ENCODE measurements around the gene ABCB4.

DNA sequence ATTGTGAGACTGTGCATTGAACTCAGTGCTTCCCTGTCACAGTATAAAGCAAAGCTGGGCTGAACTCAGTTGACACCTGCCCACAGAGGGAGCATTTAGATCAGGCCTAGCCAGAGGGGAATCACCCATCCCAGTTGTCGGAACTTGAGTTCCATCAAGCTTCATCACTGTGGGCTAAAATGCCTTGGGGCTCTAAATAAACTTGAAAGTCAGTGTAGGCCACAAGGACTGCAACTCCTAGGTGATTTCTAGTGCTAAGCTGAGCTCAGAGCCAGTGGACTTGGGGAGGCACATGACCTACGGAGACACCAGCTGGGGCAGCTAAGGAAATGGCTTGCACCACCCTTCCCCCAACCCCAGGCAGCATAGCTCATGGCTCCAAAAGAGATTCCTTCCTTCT, 7.7 kb upstream of the ABCB4 start:
- TF ChIP-seq, protein P1, sequence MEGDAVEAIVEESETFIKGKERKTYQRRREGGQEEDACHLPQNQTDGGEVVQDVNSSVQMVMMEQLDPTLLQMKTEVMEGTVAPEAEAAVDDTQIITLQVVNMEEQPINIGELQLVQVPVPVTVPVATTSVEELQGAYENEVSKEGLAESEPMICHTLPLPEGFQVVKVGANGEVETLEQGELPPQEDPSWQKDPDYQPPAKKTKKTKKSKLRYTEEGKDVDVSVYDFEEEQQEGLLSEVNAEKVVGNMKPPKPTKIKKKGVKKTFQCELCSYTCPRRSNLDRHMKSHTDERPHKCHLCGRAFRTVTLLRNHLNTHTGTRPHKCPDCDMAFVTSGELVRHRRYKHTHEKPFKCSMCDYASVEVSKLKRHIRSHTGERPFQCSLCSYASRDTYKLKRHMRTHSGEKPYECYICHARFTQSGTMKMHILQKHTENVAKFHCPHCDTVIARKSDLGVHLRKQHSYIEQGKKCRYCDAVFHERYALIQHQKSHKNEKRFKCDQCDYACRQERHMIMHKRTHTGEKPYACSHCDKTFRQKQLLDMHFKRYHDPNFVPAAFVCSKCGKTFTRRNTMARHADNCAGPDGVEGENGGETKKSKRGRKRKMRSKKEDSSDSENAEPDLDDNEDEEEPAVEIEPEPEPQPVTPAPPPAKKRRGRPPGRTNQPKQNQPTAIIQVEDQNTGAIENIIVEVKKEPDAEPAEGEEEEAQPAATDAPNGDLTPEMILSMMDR (IDR thresholded peaks at IDR 0.05; ENCODE audit: insufficient read depth, low read depth, low read length), result no peak
- no peak for TF ChIP-seq EZH2 (IDR thresholded peaks at IDR 0.05; ENCODE audit: insufficient read depth, low read length)
